Measurements from ENCODE around the gene APOA1.

The APOA1 gene

DNA sequence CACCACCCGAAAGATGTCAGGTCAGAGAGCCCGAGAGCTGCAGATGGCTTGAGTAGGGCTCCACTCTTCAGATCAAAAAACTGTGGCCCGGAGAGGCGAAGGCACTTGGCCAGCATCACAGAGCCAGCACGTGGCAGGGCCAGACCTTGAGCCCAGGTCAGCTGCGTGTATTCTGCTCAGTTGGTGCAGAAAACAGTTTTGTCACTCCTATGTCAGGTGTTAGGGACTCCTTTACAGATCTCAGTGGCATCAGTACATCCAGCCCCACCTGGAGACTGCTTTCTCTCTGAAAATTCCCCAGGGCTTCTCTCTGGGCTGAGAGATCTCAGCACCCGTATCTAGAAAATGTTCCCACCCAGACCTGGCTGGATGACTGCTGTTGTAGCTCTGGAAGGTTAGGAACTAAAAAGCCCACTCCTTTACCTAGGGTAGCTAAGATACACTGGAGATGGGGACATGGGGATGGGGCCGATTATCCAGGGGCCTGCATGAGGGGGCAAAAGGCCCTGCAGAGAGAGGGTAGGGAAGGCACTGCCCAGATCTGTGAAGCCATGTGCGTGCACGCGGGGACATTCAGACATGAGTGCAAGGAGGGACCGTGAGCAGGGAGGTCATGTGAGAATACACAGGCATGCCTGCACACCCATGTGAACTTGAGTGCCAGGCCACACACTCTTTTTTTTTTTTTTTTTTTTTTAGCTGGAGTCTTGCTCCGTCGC, 3.4 kb downstream of the APOA1 start:
- ATAC-seq (no peak), DNase-seq (no peak)

DNA sequence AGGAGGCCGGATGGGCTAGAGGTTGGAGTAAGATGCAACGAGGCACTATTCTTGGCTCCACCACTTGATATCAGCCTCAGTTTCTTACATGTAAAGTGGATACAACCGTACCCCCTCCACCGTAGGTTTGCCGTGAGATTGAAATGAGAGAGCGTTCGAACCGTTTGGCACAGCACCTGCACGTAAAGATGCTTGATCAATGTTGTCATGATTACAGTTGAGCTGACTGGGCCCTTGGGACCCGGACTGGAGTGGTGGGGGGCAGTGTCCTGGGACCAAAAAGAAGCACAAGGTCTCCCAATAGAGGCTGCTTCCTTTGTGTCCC, 4.0 kb downstream of the APOA1 start:
- DNase-seq (no peak), ATAC-seq (no peak)

DNA sequence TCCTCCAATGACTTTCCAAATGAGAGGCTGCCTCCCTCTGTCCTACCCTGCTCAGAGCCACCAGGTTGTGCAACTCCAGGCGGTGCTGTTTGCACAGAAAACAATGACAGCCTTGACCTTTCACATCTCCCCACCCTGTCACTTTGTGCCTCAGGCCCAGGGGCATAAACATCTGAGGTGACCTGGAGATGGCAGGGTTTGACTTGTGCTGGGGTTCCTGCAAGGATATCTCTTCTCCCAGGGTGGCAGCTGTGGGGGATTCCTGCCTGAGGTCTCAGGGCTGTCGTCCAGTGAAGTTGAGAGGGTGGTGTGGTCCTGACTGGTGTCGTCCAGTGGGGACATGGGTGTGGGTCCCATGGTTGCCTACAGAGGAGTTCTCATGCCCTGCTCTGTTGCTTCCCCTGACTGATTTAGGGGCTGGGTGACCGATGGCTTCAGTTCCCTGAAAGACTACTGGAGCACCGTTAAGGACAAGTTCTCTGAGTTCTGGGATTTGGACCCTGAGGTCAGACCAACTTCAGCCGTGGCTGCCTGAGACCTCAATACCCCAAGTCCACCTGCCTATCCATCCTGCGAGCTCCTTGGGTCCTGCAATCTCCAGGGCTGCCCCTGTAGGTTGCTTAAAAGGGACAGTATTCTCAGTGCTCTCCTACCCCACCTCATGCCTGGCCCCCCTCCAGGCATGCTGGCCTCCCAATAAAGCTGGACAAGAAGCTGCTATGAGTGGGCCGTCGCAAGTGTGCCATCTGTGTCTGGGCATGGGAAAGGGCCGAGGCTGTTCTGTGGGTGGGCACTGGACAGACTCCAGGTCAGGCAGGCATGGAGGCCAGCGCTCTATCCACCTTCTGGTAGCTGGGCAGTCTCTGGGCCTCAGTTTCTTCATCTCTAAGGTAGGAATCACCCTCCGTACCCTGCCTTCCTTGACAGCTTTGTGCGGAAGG, 4.8 kb downstream of the APOA1 start:
- ATAC-seq (no peak), DNase-seq (no peak)

DNA sequence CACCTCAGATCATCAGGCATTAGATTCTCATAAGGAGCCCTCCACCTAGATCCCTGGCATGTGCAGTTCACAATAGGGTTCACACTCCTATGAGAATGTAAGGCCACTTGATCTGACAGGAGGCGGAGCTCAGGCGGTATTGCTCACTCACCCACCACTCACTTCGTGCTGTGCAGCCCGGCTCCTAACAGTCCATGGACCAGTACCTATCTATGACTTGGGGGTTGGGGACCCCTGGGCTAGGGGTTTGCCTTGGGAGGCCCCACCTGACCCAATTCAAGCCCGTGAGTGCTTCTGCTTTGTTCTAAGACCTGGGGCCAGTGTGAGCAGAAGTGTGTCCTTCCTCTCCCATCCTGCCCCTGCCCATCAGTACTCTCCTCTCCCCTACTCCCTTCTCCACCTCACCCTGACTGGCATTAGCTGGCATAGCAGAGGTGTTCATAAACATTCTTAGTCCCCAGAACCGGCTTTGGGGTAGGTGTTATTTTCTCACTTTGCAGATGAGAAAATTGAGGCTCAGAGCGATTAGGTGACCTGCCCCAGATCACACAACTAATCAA, 5.6 kb downstream of the APOA1 start:
- no peak for ATAC-seq

DNA sequence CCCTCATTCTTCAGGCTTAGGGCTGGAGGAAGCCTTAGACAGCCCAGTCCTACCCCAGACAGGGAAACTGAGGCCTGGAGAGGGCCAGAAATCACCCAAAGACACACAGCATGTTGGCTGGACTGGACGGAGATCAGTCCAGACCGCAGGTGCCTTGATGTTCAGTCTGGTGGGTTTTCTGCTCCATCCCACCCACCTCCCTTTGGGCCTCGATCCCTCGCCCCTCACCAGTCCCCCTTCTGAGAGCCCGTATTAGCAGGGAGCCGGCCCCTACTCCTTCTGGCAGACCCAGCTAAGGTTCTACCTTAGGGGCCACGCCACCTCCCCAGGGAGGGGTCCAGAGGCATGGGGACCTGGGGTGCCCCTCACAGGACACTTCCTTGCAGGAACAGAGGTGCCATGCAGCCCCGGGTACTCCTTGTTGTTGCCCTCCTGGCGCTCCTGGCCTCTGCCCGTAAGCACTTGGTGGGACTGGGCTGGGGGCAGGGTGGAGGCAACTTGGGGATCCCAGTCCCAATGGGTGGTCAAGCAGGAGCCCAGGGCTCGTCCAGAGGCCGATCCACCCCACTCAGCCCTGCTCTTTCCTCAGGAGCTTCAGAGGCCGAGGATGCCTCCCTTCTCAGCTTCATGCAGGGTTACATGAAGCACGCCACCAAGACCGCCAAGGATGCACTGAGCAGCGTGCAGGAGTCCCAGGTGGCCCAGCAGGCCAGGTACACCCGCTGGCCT, 7.1 kb downstream of the APOA1 start:
- ATAC-seq (no peak), DNase-seq (no peak)

More for the DNA sequence above, 5.6 kb downstream of the APOA1 start:
- DNase-seq = no peak

DNA sequence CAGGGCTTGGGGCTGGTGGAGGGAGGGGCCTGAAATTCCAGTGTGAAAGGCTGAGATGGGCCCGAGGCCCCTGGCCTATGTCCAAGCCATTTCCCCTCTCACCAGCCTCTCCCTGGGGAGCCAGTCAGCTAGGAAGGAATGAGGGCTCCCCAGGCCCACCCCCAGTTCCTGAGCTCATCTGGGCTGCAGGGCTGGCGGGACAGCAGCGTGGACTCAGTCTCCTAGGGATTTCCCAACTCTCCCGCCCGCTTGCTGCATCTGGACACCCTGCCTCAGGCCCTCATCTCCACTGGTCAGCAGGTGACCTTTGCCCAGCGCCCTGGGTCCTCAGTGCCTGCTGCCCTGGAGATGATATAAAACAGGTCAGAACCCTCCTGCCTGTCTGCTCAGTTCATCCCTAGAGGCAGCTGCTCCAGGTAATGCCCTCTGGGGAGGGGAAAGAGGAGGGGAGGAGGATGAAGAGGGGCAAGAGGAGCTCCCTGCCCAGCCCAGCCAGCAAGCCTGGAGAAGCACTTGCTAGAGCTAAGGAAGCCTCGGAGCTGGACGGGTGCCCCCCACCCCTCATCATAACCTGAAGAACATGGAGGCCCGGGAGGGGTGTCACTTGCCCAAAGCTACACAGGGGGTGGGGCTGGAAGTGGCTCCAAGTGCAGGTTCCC, 7.8 kb downstream of the APOA1 start, which contains the start of gene APOC3:
TSS of gene APOC3 (plus strand) at position 383 of the 659 bp plus-strand sequence. CDS start 676 bp downstream, outside the sequence.
- DNase-seq (no peak), ATAC-seq (no peak)

DNA sequence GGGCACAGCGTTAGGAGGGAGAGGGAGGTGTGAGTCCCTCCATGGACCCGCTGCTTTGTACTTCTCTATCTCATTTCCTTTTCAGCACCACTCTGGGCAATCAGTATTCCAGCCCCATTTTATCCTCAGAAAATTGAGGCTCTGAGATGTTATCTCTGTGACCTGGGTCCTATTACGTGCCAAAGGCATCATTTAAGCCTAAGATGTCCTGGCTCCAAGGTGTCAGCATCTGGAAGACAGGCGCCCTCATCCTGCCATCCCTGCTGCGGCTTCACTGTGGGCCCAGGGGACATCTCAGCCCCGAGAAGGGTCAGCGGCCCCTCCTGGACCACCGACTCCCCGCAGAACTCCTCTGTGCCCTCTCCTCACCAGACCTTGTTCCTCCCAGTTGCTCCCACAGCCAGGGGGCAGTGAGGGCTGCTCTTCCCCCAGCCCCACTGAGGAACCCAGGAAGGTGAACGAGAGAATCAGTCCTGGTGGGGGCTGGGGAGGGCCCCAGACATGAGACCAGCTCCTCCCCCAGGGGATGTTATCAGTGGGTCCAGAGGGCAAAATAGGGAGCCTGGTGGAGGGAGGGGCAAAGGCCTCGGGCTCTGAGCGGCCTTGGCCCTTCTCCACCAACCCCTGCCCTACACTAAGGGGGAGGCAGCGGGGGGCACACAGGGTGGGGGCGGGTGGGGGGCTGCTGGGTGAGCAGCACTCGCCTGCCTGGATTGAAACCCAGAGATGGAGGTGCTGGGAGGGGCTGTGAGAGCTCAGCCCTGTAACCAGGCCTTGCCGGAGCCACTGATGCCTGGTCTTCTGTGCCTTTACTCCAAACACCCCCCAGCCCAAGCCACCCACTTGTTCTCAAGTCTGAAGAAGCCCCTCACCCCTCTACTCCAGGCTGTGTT, 8.5 kb downstream of the APOA1 start:
- ATAC-seq = no peak
- DNase-seq = no peak

DNA sequence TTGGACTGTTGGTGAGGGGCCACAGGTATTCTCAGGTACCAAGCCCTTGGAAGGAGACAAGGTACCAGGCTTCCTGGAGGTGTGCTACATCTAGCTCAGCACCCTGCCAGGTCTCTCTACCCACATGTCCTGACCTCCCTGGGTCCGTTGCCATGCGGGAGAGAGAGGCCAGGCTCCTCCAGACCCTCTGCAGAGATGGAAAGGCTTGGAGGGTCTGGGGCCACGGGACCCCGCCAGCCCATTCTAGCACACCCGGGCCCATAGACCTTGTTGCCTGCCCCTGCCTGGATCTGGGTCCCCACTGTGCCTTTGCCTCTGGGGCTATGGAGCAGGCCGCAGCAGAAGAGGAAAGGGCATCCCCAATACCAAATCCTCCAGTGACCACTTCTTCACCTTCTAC, 10.0 kb downstream of the APOA1 start:
- no peak for DNase-seq
- ATAC-seq = no peak

GRCh38 chr11:116826751-116827431, 10.5 kb downstream of the APOA1 start:
- ATAC-seq = no peak
- no peak for DNase-seq

GRCh38 chr11:116825854-116826750, 11.3 kb downstream of the APOA1 start:
- no peak for DNase-seq
- no peak for ATAC-seq

DNA sequence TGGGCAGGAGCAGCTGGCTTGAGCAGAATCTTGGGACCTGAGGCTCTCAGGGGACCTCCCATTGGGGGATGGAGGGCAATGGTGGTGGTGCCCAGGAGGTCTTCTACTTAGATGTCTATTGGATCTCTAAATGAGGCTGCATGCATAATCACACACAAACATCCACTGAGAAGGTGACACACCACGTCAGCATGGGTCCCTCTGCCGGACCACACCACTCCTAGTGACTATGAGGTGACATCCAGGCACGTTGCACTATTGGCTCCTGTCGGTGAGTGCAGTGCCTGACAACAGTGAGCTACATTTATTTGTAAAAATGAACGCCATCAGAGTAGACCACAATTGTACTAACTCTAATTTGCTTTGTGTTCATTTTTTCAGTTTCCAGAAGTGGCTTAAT, 12.0 kb downstream of the APOA1 start:
- ATAC-seq = no peak

DNA sequence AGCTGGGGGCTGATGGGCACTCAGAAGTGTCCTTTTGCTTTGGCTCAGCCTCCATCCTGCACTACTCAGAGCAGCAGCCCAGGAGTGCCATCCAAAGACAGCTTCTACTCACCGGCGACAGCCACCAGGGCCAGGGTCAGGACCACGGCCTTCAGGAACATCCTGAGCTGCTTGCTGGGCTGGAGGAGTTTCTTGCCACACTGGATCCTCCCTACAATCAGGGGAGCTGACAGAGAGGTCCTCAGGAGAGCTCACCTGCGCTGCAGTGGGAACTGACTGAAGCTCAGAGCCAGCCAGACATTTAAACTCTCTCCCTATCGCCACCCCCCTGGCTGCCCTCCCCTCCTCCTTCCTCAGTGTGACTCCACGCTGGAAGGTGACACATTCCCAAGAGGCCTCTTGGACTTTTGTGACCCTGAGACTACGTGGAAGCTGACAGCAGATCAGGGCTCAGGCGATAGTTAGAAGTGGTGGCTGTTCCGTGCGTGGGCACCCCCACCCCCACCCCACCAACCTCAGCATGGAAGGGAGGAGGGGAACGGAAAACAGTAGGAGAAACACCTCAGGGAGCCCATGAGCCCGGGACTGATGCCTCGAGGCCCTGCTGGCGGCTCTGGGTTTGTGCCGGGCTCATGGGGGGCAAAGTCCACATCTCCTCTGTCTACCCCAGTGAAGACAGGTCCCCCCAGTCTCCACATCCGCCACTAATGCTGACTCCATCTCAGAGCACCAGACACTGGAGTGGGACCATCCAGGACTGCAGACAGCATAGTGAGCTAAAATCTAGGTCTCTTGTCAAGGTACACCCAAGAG, 14.2 kb downstream of the APOA1 start, which contains the start of gene APOA4:
TSS of gene APOA4 (minus strand) at position 274 of the 813 bp plus-strand sequence. CDS start at position 161, 113 bp downstream.
- DNase-seq (no peak), ATAC-seq (no peak)

More for the DNA sequence above, 12.0 kb downstream of the APOA1 start:
- DNase-seq = no peak

DNA sequence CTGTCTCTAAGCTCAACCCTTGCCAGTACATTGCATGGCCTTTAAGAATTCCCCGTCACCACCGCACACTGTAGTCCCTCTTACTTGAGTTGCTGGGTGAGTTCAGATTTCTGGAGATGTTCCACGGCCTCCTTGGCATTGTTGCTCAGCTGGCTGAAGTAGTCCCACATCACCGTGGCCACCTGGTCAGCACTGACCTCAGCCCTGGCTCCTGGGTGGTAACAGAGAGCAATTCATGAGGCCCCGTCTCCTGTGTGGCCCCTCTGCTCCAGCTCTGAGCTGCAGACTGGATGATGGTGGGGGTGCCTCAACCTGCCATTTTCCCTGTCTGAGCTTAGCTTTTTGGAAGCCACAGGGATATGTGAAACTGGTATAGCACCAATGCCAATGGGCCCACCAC, 14.8 kb downstream of the APOA1 start:
- DNase-seq (no peak), ATAC-seq (no peak)

GRCh38 chr11:116821050-116821918, 16.1 kb downstream of the APOA1 start:
- ATAC-seq (no peak), DNase-seq (no peak)

DNA sequence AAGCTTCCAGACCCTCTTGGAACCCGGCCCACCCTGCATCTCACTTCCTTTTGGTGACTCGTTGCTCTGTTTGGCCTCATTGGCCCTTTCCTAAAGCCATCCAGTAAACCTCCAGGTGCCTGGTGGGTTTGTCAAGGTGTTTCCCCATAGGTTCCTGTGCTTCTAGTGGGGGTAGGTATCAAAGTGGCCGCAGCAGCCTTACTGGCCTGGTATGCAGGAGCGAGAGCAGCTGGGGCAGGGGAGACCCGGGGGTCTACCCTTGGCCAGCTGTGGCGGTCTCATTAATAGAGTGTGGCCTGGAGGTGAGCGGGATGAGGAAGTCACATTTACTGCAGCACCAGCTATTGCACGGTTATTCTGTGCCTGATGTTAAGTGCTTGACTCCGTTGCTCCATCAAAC, 18.4 kb downstream of the APOA1 start:
- DNase-seq = no peak
- no peak for ATAC-seq

GRCh38 chr11:116814502-116814901, 22.9 kb downstream of the APOA1 start:
- no peak for DNase-seq
- ATAC-seq = no peak

Measured in stimulated activated naive CD8-positive, alpha-beta T cell treated with anti-CD3 and anti-CD28 coated beads, Interleukin-15, Interleukin-2, amounts not matched to agents 100 U/mL and 50 U/mL, for 24 hours (primary cell).